Measurements from ENCODE around the gene MCAM.

DNA sequence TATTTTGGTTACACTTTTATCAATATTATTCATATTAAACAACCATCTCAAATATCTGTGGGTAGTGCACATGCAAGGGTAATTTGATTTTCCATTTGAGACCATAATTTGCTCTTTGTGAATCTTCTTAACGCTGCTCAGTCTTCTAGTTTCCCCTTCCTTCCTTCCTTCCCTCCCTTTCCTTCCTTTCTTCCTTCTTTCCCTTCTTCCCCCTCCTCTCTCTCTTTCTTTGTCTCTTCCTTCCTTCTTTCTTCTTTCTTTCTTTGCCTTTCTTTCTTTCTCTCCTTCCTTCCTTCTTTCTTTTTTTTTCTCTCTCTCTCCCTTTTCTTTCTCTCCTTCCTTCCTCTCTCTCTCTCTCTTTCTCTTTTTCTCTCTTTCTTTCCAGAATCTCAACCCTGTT, 13.3 kb upstream of the MCAM start:
- TF ChIP-seq CTCF (conservative IDR thresholded peaks at IDR 0.05 in 1 of 2, IDR thresholded peaks at IDR 0.05 in 1 of 2; ENCODE audit: low read depth in 1 of 2, low read length in 2 of 2) (no peak), EZH2 (IDR thresholded peaks at IDR 0.05; ENCODE audit: low read length, missing control alignments) (no peak)
